ENCODE measurements around the gene PIK3CA.
"Not testable (repeated sequence)": the region's sequence is repeated elsewhere in the genome, so short reads cannot be mapped to it uniquely, and the experiment has no call there.

The PIK3CA gene

GRCh38 chr3:179196700-179197099 lies 48.5 kb downstream of the PIK3CA start:
- DNase-seq (ENCODE audit: low read depth) = no peak

DNA sequence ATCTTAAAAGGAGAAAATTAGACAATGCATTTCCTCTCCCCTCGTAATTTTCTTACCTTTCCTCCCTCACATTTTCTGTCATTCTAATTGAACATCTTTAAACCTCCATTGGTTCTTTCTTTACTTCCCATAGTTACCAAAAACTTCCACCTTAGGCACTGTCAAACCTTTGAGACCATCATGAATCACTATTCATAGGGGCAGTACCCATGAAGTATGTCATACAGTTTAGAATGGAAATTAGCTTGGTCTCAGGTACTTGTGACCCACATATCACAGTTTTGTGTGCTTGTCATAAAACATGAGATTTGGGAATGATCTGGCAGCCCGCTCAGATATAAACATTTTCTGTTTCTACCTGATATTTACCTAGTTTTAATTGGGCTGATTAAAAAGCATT lies 52.6 kb downstream of the PIK3CA start:
- DNase-seq (ENCODE audit: low read depth) = no peak

DNA sequence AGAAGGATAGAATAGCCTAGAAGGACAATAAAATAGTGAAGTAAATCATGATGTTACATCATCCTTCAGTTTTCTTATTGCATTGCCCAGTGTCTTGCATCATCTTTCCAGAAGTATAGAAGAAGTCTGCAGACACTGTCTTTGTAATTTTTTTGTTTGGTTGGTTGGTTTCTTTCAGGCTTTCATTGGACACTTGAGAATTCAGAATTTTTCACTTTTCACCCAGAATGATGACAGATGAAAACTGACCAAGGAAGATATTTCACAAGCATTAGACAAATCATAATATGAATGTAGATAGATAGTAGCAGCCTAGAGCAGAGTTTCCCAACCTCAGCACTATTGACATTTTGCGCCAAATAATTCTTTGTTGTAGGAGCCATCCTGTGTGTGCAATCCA lies 67.4 kb downstream of the PIK3CA start:
- DNase-seq (ENCODE audit: low read depth) = not testable (repeated sequence)

- DNase-seq (ENCODE audit: low read depth) = not testable (repeated sequence)
These were observed 70.1 kb downstream of the PIK3CA start for GRCh38 chr3:179218213-179218612.

DNA sequence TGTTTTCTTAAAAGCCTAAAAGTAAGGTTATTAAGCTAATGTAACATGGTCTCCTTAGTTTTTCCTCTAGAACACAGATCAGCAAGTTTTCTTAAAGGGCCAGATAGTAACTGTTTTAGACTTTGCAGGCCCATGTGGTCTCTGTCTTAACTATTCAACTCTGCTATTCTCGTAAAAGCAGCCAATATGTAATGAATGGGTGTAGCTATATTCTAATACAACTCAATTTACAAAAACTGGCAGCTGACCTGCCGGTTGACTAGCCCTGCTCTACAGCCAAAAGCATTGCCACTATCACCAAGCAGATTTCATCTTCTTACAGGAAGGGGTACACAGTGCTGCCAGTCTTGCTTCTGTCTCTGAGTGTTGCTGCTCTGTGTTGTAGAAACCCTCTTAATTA lies 75.4 kb downstream of the PIK3CA start:
- DNase-seq (ENCODE audit: low read depth) = no peak

DNA sequence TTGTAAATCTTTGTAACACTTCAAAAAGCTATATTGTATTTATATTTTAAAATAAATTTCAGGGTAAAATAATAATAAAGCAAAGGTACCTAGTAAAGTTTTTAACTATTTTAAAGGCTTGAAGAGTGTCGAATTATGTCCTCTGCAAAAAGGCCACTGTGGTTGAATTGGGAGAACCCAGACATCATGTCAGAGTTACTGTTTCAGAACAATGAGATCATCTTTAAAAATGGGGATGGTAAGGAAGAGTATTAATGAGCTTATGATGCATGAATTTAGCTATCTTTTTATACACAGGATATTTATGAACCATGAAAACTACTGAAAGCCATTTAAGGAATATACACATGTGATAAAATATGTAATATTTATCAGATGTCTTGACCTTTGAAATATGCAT lies 76.4 kb downstream of the PIK3CA start:
- DNase-seq (ENCODE audit: low read depth) = no peak

DNA sequence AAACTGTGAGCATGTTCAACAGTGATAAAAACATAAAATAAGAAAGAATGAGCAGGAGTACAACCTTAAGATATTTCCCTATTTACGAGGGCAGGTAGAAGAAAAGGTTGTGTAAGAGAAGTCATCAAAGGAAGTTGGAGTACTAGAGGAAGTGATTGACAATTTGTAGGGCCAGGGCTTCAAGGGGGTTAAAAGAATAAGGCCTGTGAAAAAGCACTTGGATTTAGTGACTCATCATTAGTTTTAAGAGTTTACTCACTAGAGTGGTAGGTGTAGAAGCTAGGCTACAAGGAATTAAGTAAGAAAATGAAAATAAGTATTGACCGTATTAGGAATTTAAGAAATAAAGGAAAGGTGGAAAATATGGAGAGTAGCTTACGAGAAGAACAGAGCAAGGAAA lies 79.2 kb downstream of the PIK3CA start:
- no peak for DNase-seq (ENCODE audit: low read depth)

DNA sequence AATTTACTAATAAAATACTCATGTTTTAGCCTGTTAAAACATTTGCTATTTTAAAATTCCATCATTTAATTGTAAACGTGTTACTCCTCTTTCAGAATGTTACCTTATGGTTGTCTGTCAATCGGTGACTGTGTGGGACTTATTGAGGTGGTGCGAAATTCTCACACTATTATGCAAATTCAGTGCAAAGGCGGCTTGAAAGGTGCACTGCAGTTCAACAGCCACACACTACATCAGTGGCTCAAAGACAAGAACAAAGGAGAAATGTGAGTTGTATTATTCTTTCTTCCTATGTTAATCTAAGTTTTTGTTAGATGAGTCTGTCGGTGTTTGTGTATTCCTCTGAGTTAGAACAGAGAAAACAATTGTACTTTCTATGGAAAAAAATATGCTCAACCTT lies 81.0 kb downstream of the PIK3CA start:
- no peak for DNase-seq (ENCODE audit: low read depth)

DNA sequence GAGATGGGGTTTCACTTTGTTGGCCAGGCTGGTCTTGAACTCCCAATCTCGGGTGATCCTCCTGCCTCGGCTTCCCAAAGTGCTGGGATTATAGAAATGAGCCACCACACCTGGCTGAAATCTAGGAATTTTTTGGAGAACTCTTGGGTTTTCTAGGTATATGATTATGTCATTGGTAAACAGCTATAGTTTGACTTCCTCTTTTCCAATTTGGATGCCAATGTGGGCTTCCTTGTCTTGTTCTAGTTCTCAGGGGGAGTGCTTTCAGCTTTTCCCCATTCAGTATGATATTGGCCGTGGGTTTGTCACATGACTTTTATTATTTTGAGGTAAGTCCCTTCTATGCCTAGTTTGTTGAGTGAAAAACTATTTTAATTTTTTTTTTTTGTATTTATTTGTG lies 84.9 kb downstream of the PIK3CA start:
- DNase-seq (ENCODE audit: low read depth) = no peak

DNA sequence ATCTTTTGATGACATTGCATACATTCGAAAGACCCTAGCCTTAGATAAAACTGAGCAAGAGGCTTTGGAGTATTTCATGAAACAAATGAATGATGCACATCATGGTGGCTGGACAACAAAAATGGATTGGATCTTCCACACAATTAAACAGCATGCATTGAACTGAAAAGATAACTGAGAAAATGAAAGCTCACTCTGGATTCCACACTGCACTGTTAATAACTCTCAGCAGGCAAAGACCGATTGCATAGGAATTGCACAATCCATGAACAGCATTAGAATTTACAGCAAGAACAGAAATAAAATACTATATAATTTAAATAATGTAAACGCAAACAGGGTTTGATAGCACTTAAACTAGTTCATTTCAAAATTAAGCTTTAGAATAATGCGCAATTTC lies 86.0 kb downstream of the PIK3CA start:
- no peak for DNase-seq (ENCODE audit: low read depth)

- DNase-seq (ENCODE audit: low read depth) = no peak
These were observed 88.6 kb downstream of the PIK3CA start for GRCh38 chr3:179236669-179237301.

- DNase-seq (ENCODE audit: low read depth) = not testable (repeated sequence)
These were observed 92.1 kb downstream of the PIK3CA start for GRCh38 chr3:179240299-179240698.

- DNase-seq (ENCODE audit: low read depth) = not testable (repeated sequence)
These were observed 94.7 kb downstream of the PIK3CA start for GRCh38 chr3:179242859-179243258.

DNA sequence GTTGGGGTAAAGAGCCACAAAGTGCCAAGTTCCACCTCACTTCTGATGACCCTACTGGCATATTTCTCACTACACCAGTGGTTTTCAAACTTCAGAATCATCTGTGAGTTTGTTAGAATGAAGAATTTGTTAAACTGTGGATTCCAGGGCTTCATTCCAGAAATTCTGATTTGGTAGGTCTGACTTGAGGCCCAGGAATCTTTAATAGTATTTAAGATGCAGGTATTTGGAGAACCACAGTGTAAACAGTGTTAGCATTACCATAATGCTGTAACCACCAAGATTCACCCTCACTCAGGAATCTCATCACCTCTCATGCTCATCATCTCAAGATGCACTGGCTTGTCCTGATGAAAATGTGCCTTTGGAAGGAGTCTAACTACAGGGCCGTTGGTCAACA lies 96.7 kb downstream of the PIK3CA start:
- DNase-seq (ENCODE audit: low read depth) = no peak

DNA sequence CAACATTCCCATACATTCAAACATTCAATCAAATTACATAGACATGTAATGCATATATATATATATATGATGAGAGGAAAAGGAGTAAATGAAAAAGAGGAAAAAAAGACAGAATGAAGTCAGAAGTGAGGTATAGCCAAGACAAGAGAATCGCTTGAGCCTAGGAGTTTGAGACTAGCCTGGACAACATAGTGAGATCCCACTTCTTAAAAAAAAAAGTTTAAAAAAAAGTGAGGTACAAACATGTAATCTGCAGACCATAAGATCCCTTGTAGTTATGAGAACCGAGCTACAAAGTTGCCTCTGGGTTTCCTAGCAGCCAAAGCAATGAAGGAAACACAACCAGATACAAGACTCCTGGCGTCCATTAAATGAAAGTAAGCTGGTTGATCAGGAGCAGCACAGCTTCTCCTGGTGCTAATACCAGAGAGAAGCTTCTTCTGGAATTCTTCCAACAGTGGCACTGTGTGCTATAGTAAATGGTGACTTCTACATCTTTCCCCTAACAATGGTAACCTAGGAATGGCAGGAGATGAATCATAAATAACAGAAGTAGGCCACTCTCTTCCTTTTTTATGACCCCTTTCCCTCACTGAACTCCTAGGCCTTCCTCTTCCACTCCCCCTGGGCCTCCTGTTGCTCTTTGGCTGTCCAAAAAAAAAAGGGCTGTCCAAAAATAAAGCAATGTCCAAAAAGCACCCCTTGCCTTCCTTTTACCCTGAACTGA lies 99.3 kb downstream of the PIK3CA start:
- no peak for DNase-seq (ENCODE audit: low read depth)

DNA sequence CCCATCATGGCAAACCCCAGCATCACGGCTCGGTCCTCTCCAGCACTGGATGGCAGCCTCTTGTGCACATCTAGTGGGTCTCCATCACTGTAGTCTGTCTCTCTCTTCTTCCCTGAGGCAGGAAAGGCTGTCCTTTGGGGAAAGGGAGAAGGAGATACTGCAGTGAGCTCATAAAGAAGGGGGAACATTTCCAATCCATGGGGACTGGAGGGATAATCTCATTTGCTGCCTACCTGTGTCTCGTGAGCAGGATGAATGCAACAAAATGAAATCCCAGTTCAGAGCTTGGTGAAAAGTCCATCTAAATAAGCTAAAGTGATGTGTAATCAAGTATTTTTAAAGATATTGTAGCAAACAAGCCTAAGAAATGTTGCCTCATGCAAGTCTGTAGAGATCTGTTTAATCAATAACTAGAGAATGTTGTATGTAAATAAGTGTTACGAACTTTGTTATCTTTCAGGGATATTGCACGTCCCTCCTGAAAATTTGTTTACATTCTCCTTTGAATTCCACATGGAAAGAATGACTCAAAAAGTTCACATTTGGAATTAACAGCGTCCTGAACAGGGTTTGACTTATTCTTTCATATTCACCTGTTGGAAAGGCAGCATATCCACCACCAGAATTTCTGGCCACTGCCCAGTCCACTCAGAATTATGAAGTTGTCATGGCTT lies 102.8 kb downstream of the PIK3CA start, which contains the start of gene KCNMB3:
Gene KCNMB3 (minus strand): TSS at position 312 of the 674 bp plus-strand sequence. CDS start 124 bp downstream, at position 188.
- no peak for DNase-seq (ENCODE audit: low read depth)

DNA sequence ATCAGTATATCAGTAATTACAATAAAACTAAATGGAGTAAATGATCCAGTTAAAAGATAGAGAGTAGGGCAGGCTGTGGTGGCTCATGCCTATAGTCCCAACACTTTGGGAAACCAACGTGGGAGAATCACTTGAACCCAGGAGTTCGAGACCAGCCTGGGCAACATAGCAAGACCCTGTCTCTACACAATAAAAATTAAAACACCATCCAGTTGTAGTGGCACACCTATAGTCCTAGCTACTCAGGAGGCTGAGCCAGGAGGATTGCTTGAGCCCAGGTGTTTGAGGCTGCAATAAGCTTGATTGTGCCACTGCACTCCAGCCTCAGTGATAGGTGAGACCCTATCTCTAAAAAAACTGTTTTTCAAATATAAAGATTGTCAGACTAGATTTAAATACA lies 108.7 kb downstream of the PIK3CA start:
- no peak for DNase-seq (ENCODE audit: low read depth)

DNA sequence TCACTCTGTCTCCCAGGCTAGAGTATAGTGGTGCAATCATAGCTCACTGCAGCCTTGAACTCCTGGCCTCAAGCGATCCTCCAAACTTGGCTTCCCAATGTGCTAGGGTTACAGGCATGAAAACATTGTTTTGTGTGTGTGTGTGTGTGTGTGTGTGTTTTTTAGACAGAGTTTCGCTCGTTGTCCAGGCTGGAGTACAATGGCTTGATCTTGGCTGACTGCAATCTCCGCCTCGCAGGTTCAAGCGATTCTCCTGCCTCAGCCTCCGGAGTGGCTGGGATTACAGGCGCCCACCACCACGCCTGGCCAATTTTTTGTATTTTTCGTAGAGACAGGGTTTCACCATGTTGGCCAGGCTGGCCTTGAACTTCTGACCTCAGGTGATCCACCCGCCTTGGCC lies 109.6 kb downstream of the PIK3CA start:
- DNase-seq (ENCODE audit: low read depth) = not testable (repeated sequence)

- no peak for DNase-seq (ENCODE audit: low read depth)
These were observed 110.7 kb downstream of the PIK3CA start for GRCh38 chr3:179258820-179259219.

DNA sequence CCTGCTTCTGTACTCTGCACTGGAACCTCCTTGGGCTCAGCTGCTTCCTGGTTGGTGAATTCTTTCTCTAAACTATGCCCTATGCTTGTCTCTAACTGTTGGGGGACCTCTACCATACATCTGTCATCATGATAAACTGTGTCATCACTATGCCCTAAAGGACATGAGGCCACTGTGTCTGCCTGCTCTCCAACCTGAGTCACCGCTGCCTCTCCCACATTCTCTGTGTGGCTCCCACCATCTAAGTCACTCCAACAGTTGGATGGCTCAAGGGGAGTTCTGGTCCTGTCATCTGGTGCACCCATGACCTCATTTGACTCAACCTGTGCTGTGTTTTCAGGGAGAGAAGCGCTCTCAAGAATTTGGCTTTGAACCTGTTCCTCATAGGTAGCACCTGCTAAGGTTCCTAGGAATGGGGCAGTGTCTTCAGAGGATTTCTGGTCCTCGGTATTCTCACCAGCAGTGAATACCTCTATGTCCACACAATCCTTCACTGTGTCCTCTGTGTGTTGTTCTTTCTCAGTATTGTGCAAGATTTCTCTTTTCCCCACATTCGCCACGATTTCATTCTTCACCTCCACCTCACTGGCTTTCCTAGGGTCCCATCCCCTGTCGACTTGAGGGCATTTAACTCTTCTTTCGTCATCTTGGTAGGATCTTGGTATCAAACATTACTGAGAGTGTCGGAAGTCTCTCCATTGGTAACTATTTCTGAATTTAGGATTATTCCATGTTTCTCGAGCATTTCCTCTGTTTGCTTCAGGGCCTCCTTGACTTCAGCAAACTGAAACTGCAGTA lies 112.0 kb downstream of the PIK3CA start:
- not testable (repeated sequence) for DNase-seq (ENCODE audit: low read depth)

- peak; percentile 50 for DNase-seq (ENCODE audit: low read depth)
These were observed 113.0 kb downstream of the PIK3CA start for GRCh38 chr3:179260949-179261765.
